HG03108 (cell line): ENCODE results near the gene HEATR1.
"Not testable (repeated sequence)": the region's sequence is repeated elsewhere in the genome, so short reads cannot be mapped to it uniquely, and the experiment has no call there.

Experiments used
- ATAC-seq: cut with Tn5 transposase; IDR thresholded peaks from one replicate; pipeline ENCODE4 v1.9.1; 2021; ENCODE audit warnings: moderate library complexity; ENCODE audit not compliant: unreplicated experiment

The HEATR1 gene

DNA sequence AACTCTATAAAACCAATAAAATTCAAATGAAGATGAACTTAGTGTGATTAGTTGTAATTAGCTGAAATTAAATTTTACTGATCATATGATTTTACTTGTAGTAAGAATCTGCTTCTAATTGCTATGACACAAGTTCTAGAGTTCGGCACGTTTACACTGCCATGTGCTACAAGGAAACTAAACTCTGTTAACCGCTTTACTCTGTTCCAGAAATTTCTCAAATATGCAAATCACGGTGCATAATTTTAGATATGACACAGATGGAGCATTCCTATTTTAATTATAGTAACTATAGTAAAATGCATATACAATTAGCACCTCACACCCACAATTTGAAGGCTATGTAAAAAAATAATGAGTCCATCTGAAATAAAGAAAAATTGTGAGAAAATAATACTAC lies 14.8 kb downstream of the HEATR1 start:
- no peak for ATAC-seq

DNA sequence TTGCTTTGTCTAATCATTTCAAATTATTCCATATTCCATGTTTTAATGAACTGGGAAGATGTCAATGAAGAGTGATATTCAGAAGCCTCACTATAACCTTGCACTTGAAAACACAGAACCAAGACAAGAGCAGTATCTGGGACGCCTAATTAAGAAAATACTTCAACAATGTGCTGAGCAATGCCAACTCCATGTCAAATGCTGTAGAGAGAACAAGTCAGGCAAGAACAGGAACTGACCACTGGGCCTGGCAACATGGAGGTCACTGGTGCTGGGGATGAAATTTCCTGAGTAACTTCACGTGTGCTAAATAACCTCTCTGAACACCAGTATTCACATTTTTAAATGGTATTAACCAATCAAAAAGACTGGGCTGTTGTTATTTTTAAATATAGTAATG lies 22.8 kb downstream of the HEATR1 start:
- no peak for ATAC-seq

DNA sequence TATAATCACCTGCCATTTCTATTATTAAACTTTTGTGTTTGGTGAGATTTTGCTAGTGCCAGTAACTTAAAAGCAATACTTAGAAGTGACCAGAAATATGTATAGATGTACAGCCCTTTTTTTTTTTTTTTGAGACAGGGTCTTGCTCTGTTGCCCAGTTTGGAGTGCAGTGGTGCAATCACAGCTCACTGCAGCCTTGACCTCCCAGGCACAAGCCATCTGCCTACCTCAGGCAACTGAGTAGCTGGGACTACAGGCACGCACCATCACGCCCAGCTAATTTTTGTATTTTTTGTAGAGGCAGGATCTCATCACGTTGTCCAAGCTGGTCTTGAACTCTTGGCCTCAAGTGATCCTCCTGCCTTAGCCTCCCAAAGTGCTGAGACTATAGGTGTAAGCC lies 23.9 kb downstream of the HEATR1 start:
- not testable (repeated sequence) for ATAC-seq

DNA sequence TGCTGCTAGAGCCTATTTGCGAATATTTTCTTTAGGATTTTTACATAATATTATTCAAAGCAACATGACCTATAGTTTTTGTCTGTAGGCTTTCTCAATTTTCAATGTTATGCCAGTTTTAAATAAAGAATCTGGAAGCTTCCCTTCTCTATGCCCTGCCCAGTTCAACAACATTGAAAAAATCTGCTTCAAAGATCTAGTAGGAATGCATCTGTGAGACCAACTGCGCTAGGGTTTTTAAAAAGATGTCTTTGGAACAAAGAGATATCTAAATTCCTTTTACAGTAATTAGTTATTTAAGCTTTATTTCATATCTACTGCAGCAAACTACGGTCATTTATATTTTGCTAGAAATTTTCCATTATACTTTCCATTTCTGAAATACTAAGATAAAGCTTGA lies 25.7 kb downstream of the HEATR1 start:
- ATAC-seq, result no peak

DNA sequence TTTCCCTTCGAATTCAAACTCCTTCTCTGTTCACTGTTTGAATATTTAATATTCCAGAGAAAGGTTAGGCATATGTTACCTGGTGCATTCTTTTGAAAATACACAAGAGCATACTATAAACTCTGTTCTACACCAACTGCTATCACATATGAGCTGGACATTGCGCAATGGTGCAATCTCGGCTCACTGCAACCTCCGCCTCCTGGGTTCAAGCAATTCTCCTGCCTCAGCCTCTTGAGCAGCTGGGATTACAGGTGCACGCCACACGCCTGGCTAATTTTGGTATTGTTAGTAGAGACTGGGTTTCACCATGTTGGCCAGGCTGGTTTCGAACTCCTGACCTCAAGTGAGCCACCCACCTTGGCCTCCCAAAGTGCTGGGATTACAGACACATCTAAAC lies 27.3 kb downstream of the HEATR1 start:
- not testable (repeated sequence) for ATAC-seq

DNA sequence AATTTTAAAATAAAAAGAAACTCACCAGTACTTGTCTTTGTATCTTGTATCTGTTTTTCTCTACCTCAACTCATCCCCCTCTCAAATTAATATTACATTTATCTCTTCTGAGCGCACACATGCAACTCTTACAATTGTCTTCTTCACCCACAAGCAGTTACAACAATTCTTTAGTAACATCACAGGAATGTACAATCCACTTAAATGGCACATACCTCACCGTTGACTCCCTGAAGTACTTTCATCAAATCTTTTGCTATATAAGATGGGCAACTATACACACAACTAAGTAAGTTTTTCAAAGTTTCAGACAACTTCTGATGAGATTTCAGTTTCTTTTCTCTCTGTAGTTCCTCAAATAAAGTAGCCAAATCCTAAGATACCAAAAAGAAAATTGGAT lies 28.3 kb downstream of the HEATR1 start:
- no peak for ATAC-seq

DNA sequence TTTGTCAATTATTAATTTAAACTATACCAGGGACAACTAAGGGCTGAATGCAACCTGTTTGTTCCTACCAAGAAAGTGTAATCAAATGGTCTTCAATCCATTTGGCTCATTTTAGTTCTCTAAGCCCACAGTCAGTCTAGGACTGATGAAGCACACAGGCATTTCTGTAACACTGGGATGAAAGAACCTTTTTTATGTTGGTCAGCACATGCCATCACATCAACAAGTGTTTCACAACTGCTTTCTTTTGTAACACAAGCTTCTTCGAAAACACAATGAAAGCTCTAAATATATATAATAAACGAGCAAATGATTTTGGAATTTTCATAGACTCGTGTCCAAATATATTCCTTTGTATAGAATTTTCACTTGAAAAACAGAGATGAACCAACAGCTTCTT lies 28.8 kb downstream of the HEATR1 start:
- no peak for ATAC-seq

DNA sequence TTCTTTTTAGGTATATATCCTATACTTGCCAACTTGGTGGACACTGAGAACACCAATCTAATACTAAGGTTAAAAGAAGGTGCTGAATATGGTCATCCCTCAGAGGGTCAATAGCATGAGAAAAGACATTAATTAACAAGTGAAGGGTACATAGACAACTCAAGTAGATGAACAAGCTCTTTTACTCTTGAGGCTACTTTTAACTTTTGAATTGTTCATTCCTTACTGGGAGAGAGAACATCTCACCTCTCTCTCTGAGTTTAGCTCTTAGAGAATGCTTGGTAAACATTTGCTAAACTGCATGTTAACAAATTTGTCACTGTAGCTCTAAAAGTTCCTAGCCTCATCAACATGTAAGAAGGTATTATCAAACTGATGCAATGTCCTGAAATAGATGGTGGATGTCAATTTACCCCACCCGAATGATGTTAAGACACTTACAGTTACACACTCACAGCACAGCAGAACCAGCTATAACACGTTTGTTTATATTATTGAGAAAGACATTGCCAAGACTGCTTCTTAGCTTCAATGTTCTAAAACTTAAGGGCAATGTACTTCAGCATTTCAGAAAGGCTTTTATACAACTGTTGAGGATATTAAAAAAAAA lies 35.9 kb downstream of the HEATR1 start:
- ATAC-seq, result no peak

DNA sequence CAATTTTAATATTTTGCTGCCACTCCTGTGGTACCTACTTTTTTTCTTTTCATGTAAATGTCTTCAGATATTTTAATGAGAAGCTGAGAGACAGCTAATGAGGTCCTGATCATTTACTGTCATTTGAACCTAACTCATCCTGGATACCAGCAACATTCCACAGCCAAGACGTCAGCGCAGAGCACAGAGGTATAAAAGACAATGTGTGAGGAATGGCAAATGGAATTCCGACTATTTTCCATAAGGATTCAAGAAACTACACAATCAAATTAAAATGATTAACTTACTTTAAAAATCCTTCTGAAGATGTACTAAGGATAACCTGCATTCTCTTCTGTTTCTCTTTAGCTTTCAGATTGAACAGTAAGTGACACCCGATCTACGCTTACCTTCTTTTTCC lies 38.8 kb downstream of the HEATR1 start:
- no peak for ATAC-seq

DNA sequence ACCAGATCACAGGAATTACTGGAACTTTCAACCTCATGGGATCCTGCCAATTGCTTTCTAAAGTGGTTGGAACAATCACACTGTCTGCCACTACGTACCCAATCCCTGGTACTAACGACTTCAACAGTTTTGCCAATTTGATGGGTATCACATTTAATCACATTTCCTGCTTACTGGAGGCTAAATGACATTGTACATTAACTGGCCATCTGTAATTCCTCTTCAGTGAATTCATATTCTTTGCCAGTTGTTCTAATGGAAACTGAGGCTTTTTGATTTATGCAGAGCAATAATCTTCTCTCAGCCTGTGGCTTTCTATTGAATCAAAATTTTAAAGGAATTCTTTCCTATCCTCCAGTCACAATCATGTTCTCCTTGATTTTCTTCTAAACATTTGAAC lies 42.3 kb downstream of the HEATR1 start:
- no peak for ATAC-seq

DNA sequence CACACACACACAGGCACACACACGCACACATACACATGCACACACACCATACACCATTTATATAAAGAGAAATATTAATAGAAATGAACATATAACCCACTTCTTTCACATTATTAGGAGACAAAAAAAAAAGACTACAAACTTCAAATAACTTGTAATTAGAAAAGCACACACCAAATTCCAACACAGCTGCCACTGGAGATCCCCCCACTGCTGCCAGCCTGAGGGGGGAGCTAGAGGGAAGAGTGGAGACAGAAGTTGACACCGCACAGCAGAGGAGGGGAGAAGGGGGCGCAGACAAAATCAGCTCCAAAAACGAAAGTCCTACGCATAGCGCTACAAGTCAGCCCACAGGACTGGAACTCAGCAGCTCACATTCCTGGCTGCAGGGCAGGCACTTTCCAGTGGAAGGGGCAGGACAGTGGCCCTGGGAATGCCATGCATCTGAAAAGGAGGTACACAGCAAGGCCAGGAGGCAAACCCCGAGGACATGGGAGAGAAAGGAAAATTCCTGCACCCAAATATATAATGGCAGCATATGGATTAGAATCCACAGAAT lies 44.0 kb downstream of the HEATR1 start:
- ATAC-seq, result no peak

DNA sequence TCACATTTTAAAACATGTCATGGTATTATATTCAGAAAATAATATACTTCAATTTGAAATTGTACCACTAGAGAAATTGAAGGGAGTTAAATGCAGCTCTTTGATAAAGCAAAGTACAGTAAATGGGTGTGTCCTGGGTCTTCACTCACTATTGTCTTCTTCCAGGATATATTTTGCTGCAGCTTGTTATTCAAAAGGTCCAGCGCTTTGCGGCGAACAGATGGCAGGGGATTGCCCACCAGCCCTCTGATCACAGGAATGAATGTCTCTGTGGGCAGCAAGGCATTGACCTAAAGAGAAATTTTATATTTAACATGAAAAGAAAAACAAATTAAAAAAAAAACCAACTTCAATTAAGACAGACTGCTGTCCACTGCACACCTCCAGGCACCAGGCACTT lies 45.5 kb downstream of the HEATR1 start:
- ATAC-seq, result no peak

DNA sequence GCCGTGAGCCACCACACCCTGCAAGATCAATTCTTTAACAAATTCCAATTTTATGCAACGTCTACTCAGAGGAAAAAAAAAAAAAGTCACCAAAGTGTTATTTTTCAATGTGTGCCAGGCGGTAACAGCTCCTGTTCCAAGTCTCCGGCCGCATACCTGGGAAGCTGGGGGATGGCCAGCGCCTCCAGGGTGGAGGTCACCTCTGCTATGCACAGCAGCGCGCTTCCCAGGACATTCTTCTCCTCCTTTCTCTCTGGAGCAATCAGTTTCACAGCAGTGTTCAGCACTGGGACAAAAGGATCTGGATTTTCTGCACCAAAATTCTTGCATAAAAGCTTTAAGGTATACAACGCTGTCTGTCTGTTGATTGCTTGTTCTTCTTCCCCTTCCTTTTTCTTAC lies 46.2 kb downstream of the HEATR1 start:
- no peak for ATAC-seq

DNA sequence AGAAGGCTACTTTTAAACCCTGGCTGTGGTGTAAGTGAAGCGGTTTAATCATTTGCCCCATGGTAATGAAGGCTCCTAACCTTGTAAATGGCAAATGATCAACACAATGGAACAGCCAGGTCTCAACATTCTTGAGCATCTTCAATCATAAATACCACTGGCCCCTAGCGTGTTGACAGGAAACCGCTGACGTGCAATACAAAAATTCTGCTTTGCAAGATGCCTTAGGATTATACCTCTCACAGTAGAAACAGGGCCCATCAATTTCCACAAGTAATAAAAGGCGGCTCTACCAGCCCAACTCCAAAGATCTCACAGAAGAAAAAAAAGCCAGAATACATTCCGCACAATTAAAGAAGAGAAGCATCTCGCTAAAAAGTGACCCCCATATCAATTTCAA lies 47.7 kb downstream of the HEATR1 start:
- no peak for ATAC-seq

DNA sequence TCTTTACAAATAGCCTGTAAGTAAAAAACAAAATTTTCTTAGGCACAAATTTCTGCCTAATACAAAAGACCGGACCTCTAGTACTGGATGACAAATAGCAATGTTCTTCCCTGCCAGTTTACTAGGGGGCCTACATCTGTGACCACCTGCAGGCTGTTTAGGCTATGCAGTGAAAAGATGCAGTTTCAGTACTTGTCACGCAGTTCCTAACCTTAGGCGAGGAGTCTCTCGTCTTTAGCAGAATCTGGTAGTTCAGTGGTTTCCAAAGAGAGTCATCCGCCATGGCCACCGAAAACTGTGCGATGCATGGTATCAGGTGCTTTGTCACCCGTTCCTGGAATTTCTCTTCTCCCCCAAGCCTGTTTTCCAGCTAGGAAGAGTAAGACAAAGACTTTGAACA lies 50.9 kb downstream of the HEATR1 start:
- ATAC-seq, result no peak

DNA sequence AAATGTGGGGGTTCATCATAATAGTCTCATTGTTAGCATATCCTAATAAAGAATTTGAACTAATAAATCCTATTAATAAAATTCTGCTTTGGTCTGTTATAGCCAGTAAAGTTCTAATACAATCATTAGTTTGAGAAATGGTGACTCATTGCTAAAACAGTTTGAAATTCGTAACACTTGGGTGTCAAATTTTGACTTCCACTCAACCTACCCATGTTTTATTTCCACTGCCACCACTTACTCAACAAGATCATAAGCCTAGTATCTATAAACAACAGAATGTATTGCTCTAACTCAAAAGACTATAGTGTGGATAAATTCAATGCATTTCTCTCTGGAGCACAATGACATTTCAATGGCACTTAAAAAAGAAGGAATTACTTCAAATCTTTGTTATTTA lies 51.4 kb downstream of the HEATR1 start:
- no peak for ATAC-seq

DNA sequence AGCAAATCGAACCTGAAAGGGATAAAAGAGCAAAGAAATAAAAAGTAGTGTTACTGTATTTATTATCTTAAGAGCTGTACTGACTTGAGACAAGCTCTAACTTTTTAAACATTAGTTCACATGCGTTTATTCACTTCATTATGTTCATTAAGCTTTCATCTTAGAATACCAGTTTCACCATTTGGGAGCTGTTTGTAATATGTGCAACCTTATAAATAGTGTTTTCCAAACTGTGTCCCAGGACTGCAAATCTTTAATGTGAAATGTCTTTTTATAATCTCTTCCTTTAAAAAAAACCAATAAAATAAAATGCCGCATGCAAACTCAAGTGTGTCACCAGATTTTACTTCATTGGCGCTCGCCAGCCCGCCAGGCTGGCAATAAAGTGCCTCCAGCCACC lies 52.2 kb downstream of the HEATR1 start:
- no peak for ATAC-seq

DNA sequence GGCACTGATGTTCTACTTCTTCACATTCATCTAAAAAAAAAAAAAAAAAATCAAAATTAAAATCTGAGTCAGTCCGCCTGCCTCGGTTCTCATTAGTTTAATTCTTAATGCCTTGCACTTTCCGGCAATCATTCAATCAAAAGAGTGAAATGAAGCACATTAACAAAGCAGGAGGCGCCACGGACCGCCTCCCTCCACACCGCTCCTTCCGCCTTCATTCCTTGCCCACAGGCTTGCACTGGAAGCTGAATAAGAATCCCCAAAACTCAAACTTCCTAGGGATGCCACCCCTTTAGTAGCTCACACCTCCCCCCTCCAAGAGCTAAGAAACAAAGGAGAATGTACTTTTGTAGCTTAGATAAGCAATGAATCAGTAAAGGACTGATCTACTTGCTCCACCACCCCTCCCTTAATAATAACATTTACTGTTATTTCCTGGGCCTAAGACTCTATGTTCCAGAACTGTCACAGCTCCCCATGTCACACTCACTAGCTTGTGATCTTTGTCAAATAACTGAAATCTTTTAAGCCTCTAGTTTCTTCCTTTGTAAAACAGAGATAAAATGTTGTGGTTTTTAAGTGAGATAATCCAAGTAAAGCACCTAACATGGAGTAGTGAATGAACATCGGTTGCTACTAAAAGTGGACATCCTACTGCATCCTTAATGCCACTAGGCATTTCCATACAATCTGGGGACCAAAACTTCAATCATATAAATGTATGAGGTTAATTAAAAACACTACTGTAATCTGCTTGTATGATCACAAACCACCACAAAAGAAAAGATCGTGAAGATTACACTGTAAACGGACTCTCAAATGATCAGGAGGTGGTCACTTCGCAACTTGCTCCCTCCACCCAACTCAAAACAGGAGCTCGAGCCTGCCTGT lies 53.1 kb downstream of the HEATR1 start:
- ATAC-seq, result no peak

DNA sequence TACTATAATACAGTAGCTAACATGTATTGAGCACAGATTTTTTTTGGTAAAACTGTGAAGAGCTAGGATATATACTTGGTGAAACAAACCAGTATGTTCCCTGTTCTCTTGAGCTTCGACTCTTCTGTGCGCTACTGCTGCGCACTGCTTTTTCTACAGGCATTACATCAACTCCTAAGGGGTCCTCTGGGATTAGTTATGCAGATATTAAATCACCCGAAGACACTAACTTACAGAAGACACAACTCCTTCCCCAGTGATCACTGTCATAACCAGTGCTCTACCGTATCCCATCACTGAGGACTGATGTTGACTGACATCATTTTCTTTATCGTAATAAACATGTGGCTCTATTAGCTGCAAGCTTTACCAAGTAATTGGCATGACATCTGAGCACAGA lies 55.9 kb downstream of the HEATR1 start:
- no peak for ATAC-seq

DNA sequence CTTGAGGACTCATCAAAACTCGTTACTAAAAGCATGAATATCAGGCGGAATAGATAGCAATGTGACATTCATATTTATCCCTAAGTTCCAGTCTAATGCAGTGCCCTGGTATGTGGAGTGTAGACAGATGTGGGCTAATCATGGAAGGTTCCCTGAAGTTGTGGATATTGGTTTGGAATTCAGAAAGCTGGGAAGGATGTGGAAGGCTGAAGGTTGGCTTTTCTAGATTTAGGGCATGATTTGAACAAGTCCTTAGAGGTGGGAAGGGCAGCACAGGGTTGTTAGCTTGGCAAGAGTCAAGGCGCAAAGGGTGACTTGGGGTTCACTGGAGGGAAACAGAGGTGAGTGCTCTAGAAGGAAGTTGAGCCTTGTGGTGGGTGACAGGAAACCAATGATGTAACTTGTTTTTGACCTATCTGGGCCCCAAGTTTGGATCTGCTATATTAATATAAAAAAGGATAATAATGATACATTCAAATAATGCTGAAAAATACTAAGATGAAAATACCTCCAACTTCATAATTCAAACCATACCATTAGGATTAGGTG lies 58.6 kb downstream of the HEATR1 start:
- no peak for ATAC-seq

DNA sequence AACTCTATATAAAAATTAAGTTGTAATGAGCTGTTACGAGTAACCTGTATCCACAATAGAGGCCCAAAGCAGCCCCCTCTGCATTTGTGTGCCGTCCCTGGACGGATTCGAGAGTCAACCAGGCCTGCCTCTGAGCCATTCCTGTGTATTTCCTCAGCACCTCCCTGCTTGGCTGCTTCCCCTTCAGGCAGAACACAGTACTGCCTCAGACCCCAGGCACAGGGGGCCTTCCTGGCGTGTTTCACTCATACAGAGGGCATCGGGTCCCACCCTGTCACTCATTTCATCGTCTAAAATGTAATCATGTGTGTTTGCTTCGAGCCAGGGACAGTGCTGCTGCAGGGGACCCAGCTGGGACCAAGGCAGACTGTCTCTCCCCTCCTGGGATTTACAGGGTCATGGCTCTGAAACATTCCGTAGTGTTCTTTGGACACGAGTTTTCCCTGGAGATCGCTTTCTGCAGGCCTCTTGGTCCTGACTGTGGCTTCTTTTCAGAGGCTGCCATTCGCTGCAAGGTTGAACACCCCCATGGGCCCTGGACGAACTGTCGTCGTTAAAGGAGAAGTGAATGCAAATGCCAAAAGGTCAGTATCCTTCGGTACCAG lies 61.1 kb downstream of the HEATR1 start:
- ATAC-seq, result no peak

DNA sequence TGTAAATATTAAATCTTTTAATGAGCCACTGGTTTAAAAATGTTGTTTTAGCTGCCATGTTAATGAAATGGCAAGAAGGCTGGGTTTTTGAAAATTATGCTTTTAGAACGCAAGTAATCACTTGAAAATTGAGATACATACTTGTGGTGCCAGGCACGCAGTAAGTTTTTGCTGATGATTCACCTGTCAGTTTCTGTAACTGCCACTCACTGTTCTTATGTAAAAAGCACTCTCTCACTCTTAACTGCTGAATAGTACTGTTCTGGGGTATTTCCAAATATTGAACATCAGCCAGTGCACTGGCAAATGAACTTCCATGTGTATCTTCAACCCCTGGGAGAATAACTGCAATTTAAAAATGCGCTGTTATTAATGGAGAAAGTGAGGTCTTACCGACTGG lies 62.6 kb downstream of the HEATR1 start:
- no peak for ATAC-seq
